ENCODE measurements around the gene MTHFD1L.

The MTHFD1L gene

DNA sequence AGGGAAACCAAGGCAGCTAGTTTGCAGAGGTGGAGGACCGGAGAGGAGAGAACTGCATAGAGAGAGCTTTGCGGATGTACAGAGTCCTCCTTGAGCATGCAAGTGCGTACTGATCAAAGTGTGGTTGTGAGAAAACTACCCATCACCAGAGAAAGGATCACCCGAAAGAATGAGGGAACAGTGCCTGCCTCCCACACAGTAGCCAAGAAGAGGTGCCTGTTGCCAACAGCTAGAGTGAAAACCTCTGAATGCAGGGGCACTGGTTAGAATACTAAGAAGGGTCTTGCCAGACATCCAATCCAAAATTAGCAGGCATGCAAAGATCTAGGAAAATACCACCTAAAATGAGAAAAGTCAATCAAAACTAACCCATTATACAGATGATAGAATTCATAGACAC is 207.6 kb downstream of the MTHFD1L start:
- H3K27ac ChIP-seq = no peak overlapping the region
- TF ChIP-seq, protein P1, sequence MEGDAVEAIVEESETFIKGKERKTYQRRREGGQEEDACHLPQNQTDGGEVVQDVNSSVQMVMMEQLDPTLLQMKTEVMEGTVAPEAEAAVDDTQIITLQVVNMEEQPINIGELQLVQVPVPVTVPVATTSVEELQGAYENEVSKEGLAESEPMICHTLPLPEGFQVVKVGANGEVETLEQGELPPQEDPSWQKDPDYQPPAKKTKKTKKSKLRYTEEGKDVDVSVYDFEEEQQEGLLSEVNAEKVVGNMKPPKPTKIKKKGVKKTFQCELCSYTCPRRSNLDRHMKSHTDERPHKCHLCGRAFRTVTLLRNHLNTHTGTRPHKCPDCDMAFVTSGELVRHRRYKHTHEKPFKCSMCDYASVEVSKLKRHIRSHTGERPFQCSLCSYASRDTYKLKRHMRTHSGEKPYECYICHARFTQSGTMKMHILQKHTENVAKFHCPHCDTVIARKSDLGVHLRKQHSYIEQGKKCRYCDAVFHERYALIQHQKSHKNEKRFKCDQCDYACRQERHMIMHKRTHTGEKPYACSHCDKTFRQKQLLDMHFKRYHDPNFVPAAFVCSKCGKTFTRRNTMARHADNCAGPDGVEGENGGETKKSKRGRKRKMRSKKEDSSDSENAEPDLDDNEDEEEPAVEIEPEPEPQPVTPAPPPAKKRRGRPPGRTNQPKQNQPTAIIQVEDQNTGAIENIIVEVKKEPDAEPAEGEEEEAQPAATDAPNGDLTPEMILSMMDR (conservative IDR thresholded peaks at IDR 0.05) = no peak
- no peak for TF ChIP-seq ZFX (IDR thresholded peaks at IDR 0.05)

DNA sequence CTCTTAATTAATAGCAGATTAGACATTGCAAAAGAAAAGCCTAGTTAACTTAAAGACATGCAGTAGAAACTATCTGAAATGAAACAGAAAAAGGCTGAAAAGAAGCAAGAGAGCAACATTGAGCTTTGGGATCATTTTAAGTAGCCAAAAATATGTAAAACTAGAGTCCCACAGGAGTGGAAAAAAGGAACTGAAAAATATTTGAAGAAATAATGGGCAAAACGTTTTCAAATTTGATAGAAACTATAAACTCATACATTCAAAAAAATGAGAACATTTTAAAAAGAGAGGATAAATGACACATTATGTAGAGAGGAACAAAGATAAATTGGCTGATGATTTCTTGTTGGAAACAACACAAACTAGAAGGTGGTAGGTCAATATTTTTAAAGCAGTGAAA is 208.2 kb downstream of the MTHFD1L start:
- TF ChIP-seq, protein P1 (conservative IDR thresholded peaks at IDR 0.05) = no peak
- TF ChIP-seq ZFX (IDR thresholded peaks at IDR 0.05) = no peak
- H3K27ac ChIP-seq = no peak overlapping the region

DNA sequence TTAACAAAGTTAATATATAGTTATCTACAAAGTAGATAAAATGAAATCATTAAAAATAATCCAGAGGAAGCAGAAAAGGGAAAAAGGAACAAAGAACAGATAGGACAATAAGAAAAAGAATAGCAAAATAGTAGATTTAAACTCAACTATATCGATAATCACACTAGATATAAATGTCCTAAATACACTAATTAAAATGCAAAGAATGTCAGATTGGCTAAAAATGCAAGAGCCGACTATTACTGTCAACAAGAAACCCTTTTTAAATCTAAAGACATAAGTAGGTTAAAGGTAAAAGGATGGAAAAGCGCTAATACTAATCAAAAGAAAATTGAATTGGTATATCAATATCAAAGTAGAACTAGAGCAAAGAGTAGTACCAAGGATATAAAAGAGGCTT is 209.5 kb downstream of the MTHFD1L start:
- H3K27ac ChIP-seq = no peak overlapping the region
- TF ChIP-seq, protein P1 (conservative IDR thresholded peaks at IDR 0.05) = no peak
- no peak for TF ChIP-seq ZFX (IDR thresholded peaks at IDR 0.05)

DNA sequence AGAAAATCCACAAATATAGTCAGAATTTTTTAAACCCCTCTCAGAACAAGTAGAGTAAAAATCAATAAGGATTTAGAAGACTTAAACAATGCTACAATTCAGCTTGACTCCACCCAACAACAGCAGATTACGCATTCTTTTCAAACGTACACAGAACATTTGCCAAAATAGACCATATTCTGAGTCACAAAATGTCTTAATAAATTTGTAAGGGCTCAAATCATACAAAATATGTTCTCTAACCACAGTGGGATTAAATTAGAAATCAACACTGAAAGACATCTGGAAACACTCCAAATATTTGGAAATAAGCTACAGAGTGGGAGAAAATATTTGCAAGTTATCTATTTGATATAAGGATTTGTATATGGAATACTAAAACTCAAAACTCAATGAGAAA is 210.0 kb downstream of the MTHFD1L start:
- no peak for TF ChIP-seq ZFX (IDR thresholded peaks at IDR 0.05)
- TF ChIP-seq, protein P1 (conservative IDR thresholded peaks at IDR 0.05) = no peak
- H3K27ac ChIP-seq = no peak overlapping the region

DNA sequence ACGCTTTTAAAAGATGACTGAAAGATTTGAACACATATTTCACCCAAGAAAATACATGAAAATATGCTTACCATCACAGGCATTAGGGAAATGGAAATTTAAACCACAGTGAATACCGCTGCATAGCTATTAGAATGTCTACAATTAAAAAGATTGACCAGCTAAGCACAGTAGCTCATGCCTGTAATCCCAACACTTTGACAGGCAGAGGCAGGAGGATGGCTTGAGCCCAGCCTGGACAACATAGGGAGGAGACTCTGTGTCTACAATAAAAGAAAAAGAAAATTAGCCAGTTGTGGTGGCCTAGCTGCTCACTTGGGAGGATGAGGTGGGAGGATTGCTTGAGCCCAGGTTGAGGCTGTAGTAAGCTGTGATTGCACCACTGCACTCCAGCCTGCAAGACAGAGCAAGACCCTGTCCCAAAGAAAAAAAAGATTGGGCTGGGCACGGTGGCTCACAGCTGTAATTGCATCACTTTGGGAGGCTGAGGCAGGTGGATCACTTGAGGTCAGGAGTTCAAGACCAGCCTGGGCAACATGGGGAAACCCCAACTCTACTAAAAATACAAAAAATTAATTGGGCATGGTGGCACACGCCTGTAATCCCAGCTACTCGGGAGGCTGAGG is 210.5 kb downstream of the MTHFD1L start:
- TF ChIP-seq ZFX (IDR thresholded peaks at IDR 0.05) = no peak
- TF ChIP-seq, protein P1 (conservative IDR thresholded peaks at IDR 0.05) = no peak
- no peak overlapping the region for H3K27ac ChIP-seq

DNA sequence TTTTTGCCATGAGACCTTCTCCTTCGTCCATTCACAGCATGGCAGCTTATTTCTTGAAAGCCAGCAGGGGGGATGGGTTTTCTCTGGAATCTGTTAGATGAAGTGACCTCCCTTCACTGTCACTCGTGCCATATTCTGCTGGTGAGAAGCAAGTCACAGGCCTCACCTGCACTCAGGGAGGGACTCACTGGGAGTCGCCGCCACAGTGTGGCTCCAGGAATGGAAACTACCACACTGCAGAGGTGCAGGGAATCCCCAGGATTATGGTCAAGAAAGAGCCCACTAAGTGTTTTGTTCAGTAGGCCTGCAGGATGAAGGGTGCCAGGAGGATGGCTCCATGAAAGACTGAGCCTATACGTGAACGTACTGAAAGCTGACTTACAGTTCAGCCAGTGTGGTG is 213.2 kb downstream of the MTHFD1L start:
- TF ChIP-seq, protein P1 (conservative IDR thresholded peaks at IDR 0.05) = no peak
- no peak for TF ChIP-seq ZFX (IDR thresholded peaks at IDR 0.05)

DNA sequence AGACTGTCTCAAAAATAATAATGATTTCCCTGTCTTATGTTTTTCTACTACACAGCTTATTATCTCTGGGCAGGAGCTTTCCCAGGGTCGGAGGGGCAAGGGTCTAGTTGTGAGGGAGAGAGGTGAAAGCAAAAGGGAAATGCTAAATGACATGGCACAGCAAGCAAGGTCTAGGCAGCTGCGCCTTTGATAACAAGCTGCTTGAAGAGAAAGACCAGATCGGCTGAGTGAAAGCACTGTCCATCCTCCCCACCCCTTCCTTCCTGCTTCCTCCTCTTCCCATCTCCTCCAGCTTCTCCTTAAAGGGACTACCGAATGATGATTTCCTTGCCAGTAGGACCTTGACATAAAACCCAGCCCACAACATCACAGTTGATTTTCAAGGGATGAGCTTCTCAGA is 216.2 kb downstream of the MTHFD1L start:
- TF ChIP-seq, protein P1 (conservative IDR thresholded peaks at IDR 0.05) = no peak
- TF ChIP-seq ZFX (IDR thresholded peaks at IDR 0.05) = no peak
- H3K27ac ChIP-seq = no peak overlapping the region

More for the DNA sequence above, 213.2 kb downstream of the MTHFD1L start:
- H3K27ac ChIP-seq = no peak overlapping the region

All from C4-2B (cell line).